CD4-positive, alpha-beta T cell treated with Interferon gamma for 1 hour (primary cell): ENCODE measurements around the gene SEC24C.
"Not testable (repeated sequence)": the region's sequence is repeated elsewhere in the genome, so short reads cannot be mapped to it uniquely, and the experiment has no call there.

Source experiments
- DNase-seq: peaks from one replicate; pipeline ENCODE4 v3.0.0-alpha.2; 2020

Gene SEC24C

DNA sequence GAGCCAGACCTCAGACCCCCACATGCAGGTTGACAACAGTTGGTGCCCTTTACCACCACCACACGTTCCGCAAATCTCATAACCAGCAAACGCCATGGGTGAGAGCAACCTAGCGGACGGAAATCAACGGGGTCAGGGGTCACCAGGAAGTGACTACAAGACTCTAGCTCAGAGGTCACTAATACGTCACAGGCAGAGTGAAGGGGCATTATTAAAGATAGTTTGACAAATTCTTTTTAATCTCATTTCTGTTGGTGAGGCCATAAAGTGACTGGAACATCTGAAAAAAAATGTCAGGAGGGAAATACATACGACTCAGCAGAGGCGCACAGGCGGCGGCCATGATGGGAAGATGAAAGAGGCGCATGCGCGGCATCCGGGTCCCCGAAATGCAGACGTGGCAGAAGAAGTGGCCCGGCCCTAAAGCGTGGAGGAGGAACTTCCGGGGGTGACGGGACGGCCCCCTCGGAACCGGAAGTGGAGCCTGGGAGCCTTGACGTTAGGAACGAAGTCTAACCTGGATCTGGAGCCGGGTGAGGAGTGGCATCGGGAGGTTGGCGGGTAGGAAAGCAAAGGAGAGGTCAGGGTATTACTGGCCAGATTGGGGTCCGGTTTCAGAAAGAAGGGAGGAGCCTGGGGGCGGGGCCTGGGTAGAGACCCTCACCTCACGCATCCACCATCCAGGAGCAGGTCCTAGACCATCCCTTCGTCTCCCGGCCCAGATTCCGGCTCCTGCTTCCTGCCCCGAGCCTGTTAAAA lies at the start of gene SEC24C:
Gene SEC24C (plus strand): TSS at position 468 of the 759 bp plus-strand sequence. CDS start 2,461 bp downstream, outside the sequence.
- peak; percentile 95 for DNase-seq

DNA sequence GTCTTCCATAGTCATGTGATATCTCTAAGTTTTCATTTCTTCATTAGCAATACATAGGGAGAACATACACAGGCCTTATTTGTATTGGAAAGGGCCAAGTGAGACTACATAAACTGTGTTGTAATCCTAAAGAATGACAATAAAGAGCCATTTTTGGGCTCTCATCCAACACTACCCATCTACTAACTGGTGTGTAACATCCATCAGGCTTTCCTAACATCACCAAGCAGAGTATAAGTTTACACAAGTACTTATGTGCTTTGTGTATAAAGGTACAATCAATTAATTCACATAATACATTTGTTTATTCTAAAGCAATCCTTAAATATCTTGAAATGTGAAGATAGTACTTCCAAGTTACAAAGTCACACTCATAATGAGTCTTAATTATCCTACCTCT lies 48.9 kb upstream of the SEC24C start:
- not testable (repeated sequence) for DNase-seq

- DNase-seq = not testable (repeated sequence)
Observed at GRCh38 chr10:73697675-73698159, 46.5 kb upstream of the SEC24C start, which contains the start of gene AGAP5. Gene AGAP5 (minus strand): TSS chr10:73698109. CDS start chr10:73697755, 354 bp downstream.

DNA sequence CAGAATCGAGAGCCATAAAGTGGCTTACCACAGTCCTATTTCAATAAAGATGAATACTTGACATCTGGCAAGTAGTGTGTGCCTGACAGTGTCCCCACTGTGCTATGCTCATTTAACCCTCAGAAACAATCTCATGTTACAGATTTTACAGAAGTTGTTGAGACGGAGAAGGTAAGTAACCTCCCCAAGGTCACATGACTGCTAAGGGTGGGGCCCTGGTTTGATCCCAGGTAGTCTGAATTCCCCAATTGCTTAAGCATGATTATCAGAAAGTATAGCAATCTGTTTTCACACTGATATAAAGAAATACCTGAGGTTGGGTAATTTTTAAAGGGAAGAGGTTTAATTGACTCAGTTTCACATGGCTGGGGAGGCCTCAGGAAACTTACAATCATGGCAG lies 45.4 kb upstream of the SEC24C start:
- not testable (repeated sequence) for DNase-seq

DNA sequence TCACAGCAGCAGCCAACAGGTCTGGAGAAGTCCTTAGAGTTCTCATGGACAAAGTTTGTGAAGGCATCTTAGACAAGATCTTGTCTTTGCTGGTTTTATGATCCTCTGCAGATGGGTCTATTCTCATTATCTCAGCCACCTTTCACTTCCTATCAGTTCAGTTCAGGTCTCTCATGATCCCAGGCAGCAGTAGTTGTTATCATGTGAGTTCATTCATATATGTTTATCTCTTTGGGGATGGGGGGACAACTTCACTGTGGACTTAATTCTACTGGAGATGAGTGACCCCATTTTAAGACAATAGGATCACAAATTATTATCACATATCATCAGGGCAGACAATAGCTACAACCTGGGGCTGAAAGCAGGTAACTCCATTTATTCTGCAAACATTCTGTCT lies 40.2 kb upstream of the SEC24C start:
- not testable (repeated sequence) for DNase-seq

GRCh38 chr10:73705506-73706072 lies 38.6 kb upstream of the SEC24C start:
- not testable (repeated sequence) for DNase-seq

DNA sequence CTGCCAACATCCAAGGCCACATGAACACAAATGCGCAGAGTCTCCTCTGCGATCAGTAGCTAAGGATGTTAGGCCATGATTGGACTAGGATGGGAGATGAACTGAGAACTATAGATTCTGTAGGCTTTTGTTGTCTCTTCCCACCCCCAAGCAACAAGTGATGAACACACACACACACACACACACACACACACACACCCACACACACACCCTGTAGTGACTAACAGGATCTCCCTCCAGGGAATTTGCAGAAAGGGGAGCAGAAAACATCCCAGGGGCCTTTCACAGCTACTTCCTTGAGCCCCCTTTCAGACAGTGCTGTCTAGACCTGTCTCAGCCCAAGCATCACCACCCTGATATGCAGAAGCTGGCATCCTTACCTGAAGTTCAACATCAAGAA lies 37.7 kb upstream of the SEC24C start:
- not testable (repeated sequence) for DNase-seq

DNA sequence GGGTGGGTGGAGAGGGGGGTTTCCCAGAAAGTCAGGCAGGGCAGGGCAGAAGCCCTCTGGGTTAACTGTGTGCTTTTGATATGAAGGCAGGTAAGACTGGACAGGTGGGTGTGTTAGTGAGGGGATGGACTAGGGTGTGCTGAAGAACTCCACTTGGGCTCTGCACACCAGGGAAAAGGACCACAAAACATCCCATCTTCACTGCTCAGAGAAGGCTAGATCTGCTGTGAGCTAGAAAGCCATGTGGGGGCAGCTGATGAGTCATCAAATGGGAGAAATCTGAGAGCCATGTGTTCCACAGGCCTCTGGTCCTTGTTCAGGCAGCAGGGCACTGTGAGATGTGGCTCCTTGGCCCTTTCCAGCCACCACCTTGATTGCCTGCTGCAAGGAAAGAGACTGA lies 36.5 kb upstream of the SEC24C start:
- DNase-seq = not testable (repeated sequence)

- DNase-seq = not testable (repeated sequence)
Observed at GRCh38 chr10:73708122-73708521, 36.0 kb upstream of the SEC24C start.

DNA sequence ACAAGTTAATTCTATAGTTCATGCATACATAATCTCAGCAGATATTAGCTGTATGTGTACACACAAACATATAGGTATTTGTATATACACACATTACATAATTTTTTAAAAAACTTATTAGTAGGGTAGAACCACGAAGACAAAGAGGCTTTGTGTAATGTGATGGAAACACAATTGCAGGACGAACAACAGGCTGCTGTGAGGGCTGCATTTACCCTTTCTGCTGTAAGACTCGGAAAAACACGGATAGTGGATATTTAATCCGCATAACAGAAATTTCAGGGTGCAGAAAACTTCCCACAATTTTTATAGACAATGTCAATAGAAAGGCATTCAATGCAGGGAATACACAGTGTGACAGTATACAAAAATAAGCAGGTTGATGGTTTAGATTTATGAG lies 32.5 kb upstream of the SEC24C start:
- DNase-seq = not testable (repeated sequence)

DNA sequence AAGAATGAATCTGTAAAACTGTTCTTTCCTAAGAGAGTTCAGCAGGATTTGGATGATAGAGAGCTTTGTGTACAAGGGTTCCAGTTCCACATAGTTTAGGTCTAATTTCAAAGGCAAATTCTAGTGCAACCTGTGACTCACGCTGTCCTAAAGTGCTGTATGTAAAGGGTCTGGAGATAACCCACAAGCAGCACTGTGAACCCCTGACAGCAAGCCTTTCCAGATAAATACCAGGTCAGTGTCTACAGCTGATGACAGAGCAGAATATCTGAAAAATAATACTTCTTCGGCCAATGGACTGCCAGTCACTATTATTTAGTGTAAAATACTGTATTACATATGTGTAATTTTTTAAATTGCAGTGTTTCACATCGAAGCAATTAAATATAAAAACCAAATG lies 30.3 kb upstream of the SEC24C start:
- DNase-seq = not testable (repeated sequence)

DNA sequence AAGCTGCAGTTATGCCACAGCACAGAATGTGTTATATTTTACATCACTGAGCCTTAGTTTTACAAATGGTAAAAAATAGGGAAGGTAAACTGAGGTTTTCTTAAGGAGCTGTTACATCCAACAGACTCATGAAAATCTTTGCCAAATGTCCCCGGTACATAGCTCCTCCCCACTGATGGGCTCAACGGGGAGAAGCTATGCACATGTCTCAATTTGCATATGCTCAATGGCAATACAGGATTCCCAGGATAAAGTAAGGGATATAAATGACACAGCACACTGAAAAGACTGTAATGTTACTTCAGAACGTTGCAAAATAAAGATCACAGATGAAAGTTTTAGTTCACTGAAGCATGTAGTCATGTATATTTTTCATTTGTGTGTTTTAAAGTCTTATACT lies 29.7 kb upstream of the SEC24C start:
- DNase-seq = not testable (repeated sequence)

GRCh38 chr10:73715179-73716156 lies 28.7 kb upstream of the SEC24C start:
- not testable (repeated sequence) for DNase-seq

- DNase-seq = no peak
Observed at GRCh38 chr10:73716251-73716650, 27.9 kb upstream of the SEC24C start.

- no peak for DNase-seq
Observed at GRCh38 chr10:73717556-73717955, 26.6 kb upstream of the SEC24C start.

GRCh38 chr10:73720561-73720960 lies 23.6 kb upstream of the SEC24C start:
- not testable (repeated sequence) for DNase-seq

DNA sequence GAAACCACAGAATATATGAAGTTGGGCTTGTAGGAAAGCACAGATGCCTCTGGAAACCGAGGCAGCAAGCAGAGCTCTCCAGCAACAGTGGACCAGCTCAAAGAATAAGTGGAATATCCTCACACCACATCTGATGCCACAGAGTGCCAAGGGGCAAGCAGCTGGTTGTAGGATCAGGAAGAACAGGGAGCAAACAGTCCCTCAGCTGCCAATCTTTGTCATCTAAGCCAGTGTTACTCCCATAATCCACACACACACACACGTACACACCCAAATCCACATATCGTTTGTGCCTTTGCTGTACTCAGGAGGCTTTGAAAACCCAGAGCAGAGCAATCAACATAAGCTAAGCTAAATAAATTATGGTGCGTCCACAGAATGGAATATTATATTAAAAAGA lies 20.7 kb upstream of the SEC24C start:
- no peak for DNase-seq

- peak; percentile 20 for DNase-seq
Observed at GRCh38 chr10:73729781-73730152, 14.4 kb upstream of the SEC24C start.

DNA sequence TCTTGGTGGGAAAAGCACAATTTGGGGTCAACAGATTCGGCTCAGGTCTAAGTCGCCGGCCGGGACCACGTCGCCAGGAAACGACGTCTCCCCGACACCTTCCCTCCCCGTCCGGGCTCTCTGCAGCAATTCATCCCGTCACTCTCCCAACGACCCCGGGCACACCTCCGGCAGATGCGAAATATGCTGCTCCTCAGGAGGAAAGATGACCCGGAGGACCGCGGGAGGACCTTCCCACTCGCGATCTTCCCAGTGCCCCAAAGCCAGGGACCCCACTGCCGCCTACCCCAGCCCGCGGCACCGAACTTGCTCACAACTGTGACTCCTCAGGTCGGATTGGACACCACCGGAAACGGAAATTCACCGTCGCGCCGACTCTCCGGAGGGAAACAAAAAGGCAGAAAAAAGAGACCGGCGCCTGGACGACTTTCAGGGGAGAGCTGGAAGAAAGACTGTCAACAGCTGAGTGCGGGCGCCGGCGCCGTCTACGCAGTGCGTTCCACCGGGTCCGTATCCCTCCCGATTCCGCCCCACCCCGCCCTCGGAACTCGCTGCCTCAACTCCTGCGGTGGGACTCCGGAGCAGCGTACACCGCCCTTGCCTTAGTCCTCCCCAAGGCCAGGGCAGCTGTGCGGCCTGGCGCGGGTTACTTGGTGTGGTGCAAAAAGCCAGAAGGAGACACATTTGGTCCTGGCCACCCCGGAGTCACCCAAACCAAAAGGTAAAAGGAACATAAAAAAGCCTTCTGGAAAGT lies 13.8 kb upstream of the SEC24C start:
- peak; percentile 84 for DNase-seq

- DNase-seq = no peak
Observed at GRCh38 chr10:73731588-73732375, 12.4 kb upstream of the SEC24C start.

DNA sequence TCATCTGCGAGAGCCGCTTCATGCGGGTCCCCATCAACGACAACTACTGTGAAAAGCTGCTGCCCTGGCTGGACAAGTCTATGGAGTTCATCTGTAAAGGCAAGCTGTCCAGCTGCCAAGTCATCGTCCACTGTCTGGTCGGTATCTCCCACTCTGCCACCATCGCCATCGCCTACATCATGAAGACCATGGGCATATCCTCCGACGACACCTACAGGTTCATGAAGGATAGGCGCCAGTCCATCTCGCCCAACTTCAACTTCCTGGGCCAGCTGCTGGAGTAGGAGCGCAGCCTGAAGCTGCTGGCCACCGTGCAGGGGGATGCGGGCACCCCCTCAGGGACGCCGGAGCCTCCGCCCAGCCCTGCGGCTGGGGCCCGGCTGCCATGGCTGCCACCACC lies 11.7 kb upstream of the SEC24C start:
- no peak for DNase-seq
